ENCODE results near the gene GIGYF2.

Gene GIGYF2

GRCh38 chr2:232863996-232864395, 166.9 kb downstream of the GIGYF2 start:
- Histone ChIP-seq H3K4me1 (ENCODE audit: control insufficient read depth, insufficient read depth, low read length) (no peaks in the 10 kb centered on the region), H3K36me3 (ENCODE audit: control insufficient read depth in 2 of 2, insufficient read depth in 1 of 2, low read length in 2 of 2) (peaks cover 4 to 32% of the 10 kb centered on the region in 2 experiments; a peak in 2 of 3 replicates), H3K27ac (ENCODE audit: extremely low read depth, low read depth, low read length) (no peak overlapping the region), H3K4me3 (ENCODE audit: low read depth, low read length) (no peak overlapping the region), H3K9me3 (ENCODE audit: control insufficient read depth, insufficient read depth, low read depth, low read length) (no peaks in the 10 kb centered on the region)
- TF ChIP-seq ZBTB20 (tag by site-specific recombination; IDR thresholded peaks at IDR 0.05), result no peak
- no peak for TF ChIP-seq GLIS1 (tag by site-specific recombination; IDR thresholded peaks at IDR 0.05)
- TF ChIP-seq ZNF394 (tag by site-specific recombination; IDR thresholded peaks at IDR 0.05; ENCODE audit: borderline replicate concordance), result no peak
- no peak for TF ChIP-seq YY1 (tag by site-specific recombination; IDR thresholded peaks at IDR 0.05)
- TF ChIP-seq, protein P1, sequence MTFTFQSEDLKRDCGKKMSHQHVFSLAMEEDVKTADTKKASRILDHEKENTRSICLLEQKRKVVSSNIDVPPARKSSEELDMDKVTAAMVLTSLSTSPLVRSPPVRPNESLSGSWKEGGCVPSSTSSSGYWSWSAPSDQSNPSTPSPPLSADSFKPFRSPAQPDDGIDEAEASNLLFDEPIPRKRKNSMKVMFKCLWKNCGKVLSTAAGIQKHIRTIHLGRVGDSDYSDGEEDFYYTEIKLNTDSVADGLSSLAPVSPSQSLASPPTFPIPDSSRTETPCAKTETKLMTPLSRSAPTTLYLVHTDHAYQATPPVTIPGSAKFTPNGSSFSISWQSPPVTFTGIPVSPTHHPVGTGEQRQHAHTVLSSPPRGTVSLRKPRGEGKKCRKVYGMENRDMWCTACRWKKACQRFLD (tag by site-specific recombination; IDR thresholded peaks at IDR 0.05), result no peak
- peak; percentile 37; the same call in 1 of the 2 replicates for TF ChIP-seq MYNN (tag by site-specific recombination; IDR thresholded peaks at IDR 0.05; ENCODE audit: borderline replicate concordance)
- no peak for TF ChIP-seq KLF1 (tag by site-specific recombination; IDR thresholded peaks at IDR 0.05)
- CTCF ChIA-PET, result interaction anchor here (0.6 kb wide), 1 partner anchor 49 kb away, joined by 3 read pairs; no protein-coding TSS in a partner anchor
- POLR2A ChIA-PET, result no interaction called here

GRCh38 chr2:232865165-232865564, 168.0 kb downstream of the GIGYF2 start:
- Histone ChIP-seq H3K9me3 (ENCODE audit: control insufficient read depth, insufficient read depth, low read depth, low read length) (no peaks in the 10 kb centered on the region), H3K4me3 (ENCODE audit: low read depth, low read length) (no peak overlapping the region), H3K27ac (ENCODE audit: extremely low read depth, low read depth, low read length) (no peak overlapping the region), H3K4me1 (ENCODE audit: control insufficient read depth, insufficient read depth, low read length) (no peaks in the 10 kb centered on the region), H3K36me3 (ENCODE audit: control insufficient read depth in 2 of 2, insufficient read depth in 1 of 2, low read length in 2 of 2) (peaks cover 0 to 22% of the 10 kb centered on the region in 2 experiments; a peak in 2 of 3 replicates)
- ChIA-PET POLR2A (no interaction called here), CTCF (no interaction called here)
- TF ChIP-seq ZNF530 (tag by site-specific recombination; IDR thresholded peaks at IDR 0.05; ENCODE audit: low read depth) (no peak), ZFP41 (tag by site-specific recombination; IDR thresholded peaks at IDR 0.05; ENCODE audit: borderline replicate concordance) (no peak), GLI2 (tag by site-specific recombination; IDR thresholded peaks at IDR 0.05; ENCODE audit: borderline replicate concordance, low read depth) (no peak), MZF1 (tag by site-specific recombination; IDR thresholded peaks at IDR 0.05; ENCODE audit: borderline replicate concordance) (no peak), ZNF626 (tag by site-specific recombination; IDR thresholded peaks at IDR 0.05) (no peak), INSM2 (tag by site-specific recombination; IDR thresholded peaks at IDR 0.05) (no peak), ZNF571 (tag by site-specific recombination; IDR thresholded peaks at IDR 0.05) (no peak), GLI4 (tag by site-specific recombination; IDR thresholded peaks at IDR 0.05) (no peak), BCL11A (tag by site-specific recombination; IDR thresholded peaks at IDR 0.05; ENCODE audit: low read depth) (no peak), ZNF169 (tag by site-specific recombination; IDR thresholded peaks at IDR 0.05) (no peak)
- TF ChIP-seq, protein P2, sequence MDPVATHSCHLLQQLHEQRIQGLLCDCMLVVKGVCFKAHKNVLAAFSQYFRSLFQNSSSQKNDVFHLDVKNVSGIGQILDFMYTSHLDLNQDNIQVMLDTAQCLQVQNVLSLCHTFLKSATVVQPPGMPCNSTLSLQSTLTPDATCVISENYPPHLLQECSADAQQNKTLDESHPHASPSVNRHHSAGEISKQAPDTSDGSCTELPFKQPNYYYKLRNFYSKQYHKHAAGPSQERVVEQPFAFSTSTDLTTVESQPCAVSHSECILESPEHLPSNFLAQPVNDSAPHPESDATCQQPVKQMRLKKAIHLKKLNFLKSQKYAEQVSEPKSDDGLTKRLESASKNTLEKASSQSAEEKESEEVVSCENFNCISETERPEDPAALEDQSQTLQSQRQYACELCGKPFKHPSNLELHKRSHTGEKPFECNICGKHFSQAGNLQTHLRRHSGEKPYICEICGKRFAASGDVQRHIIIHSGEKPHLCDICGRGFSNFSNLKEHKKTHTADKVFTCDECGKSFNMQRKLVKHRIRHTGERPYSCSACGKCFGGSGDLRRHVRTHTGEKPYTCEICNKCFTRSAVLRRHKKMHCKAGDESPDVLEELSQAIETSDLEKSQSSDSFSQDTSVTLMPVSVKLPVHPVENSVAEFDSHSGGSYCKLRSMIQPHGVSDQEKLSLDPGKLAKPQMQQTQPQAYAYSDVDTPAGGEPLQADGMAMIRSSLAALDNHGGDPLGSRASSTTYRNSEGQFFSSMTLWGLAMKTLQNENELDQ (tag by site-specific recombination; IDR thresholded peaks at IDR 0.05; ENCODE audit: low read depth), result no peak

Measured in HEK293 (cell line).